Adrenal gland (tissue), 12 donors: Measurements from ENCODE around the gene ATP8B1. TPM values are rescaled to one million over a fixed set of nuclear protein-coding genes. Genes with fewer than 3 reads are reported as not detected.

Source experiments
- DNase-seq, 7 donors: peaks; one replicate each; pipeline ENCODE4 v3.0.0-alpha.2; 2019 to 2020
- H3K27ac ChIP-seq, 5 donors: fragments of 200-600 bp; sonication (generic) in 4 of 5; 1 replicate in 3 of 5; 2 replicates in 2 of 5; pipeline versions ENCODE4 v1.5.1 to v1.8.0; 2016 to 2020; ENCODE audit warnings: mild to moderate bottlenecking in 1 of 5
- H3K27me3 ChIP-seq: fragments of 200-600 bp; 2 replicates; pipeline ENCODE4 v1.8.0; 2021
- H3K36me3 ChIP-seq, 2 donors: fragments of 200-600 bp; replicated peaks in 1 of 2; 1 replicate in 1 of 2; 2 replicates in 1 of 2; pipeline versions ENCODE4 v1.5.1 to v1.8.0; 2018 to 2022
- H3K4me1 ChIP-seq, 2 donors: fragments of 200-600 bp; replicated peaks in 1 of 2; 1 replicate in 1 of 2; 2 replicates in 1 of 2; pipeline versions ENCODE4 v1.5.1 to v1.8.0; 2018 to 2021
- H3K4me3 ChIP-seq, 4 donors: fragments of 200-600 bp; sonication (generic) in 3 of 4; one replicate each; pipeline ENCODE4 v1.5.1; 2016 to 2018
- H3K9me3 ChIP-seq, 3 donors: fragments of 200-600 bp; sonication (generic) in 1 of 3; replicated peaks in 1 of 3; 1 replicate in 2 of 3; 2 replicates in 1 of 3; pipeline versions ENCODE4 v1.5.1 to v1.8.0; 2016 to 2021
- POLR2A ChIP-seq, 2 donors: fragments of 450-650 bp; IDR thresholded peaks; one replicate each; pipeline ENCODE4 v1.6.1; 2017; ENCODE audit warnings: antibody characterized with exemption in 2 of 2, mild to moderate bottlenecking in 2 of 2, moderate library complexity in 1 of 2
- WGBS, 4 donors: extraction: QIAGEN DNeasy Blood & Tissue Kit in 2 of 4; methylation state at CpG; one replicate each; pipeline versions ENCODE4 v1.1.5 to v1.1.7; 2013 to 2017; 5-methylcytosine and 5-hydroxymethylcytosine counted together
- intact Hi-C, 2 donors: fragments of 100-400 bp; cut with DNase I; formaldehyde crosslinking; loops; one replicate each; pipeline versions ENCODE4 v1.14.1 to v1.15.0; 2022 to 2023
- polyA plus RNA-seq, 3 donors: library from polyadenylated mRNA; stranded (reverse); fragments of 200-250 nt in 2 of 3; fragments of 350-450 nt in 1 of 3; fragmentation: Illumina TruSeq in 1 of 3; extraction: RNeasy Lipid Tissue Mini Kit (QIAGEN cat#74804) in 1 of 3; gene quantifications; one replicate each; pipeline ENCODE4 v1.2.3, GENCODE V29; 2013 to 2014
- total RNA-seq, 9 donors: library from RNA; depleted of rRNA in 4 of 9; stranded (reverse); fragments of >200 nt in 4 of 9; fragments of 120-200 nt in 1 of 9; fragmentation: NEBNext Ultra II Directional in 1 of 9; extraction: Animal tissue kit (Norgen Biotek cat#: 25700) in 1 of 9; gene quantifications; one replicate each; pipeline versions ENCODE4 v1.1.0 to v1.2.4, GENCODE V29; 2013 to 2023
- TF ChIP-seq, protein P1 (sequence below), 6 experiments: fragments of 450-650 bp in 4 of 6; fragments of 200-600 bp in 2 of 6; sonication (generic) in 1 of 6; IDR thresholded peaks; 1 replicate in 5 of 6; 2 replicates in 1 of 6; pipeline versions ENCODE4 v1.5.1 to v1.8.0; 2016 to 2021; ENCODE audit warnings: antibody characterized with exemption in 6 of 6, mild to moderate bottlenecking in 2 of 6, moderate library complexity in 1 of 6
- donor health status: healthy with polysubstance abuse.
- donor health status: Bipolar disorder and iron deficiency.
- donor health status: DM: yes; HTN: yes; CAD: no.
- donor health status: DM: no; HTN: no; CAD: no.
- donor health status: DM: no; HTN: no; CAD: no.
- donor health status: DM: yes; HTN: yes; CAD: no.

Gene ATP8B1
- total and polyA plus RNA-seq, 12 donors = 4.3 to 42.5 (median 14.4) TPM

DNA sequence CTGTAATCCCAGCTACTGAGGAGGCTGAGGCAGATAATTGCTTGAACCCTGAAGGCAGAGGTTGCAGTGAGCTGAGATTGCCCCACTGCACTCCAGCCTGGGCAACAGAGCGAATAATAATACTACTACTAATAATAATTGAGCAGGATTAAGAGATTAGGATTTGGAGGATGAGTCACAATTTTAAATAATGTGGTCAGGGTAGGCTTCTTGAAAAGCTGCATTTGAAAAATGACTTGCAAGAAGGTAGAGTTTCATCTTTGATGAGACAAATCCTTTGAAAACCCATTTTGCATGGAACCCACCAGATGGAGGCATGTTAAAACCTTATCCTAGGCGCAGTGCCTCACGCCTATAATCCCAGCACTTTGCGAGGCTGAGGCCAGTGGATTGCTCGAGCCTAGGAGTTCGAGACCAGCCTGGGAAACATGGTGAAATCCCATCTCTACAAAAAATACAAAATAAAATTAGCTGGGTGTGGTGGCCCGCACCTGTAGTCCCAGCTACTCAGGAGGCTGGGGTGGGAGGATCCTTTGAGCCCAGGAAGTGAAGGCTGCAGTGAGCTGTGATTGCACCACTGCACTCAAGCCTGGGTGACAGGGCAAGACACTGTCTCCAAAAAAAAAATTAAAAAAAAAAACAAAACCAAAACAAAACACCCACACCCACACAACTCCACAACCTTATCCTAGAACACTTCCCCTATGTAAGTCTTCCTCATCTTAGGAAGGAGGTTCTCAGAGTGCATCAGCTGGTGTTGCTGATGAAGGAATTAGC, 3.3 kb upstream of the ATP8B1 start:
- intact Hi-C loops = loop anchor here in 1 of 2 donors (10.0 kb wide), 1 partner anchor 162 kb away; no protein-coding TSS in a partner anchor
- Histone ChIP-seq H3K9me3 (no peaks in the 10 kb centered on the region), H3K27me3 (no peaks in the 10 kb centered on the region), H3K4me3 (no peak overlapping the region), H3K4me1 (peaks cover 13 to 48% of the 10 kb centered on the region in 2 donors), H3K27ac (peak overlapping the region in 4 of 5 donors; percentile 56 to 82 (median 68)), H3K36me3 (no peaks in the 10 kb centered on the region)
- DNase-seq = no peak
- 81 to 97% (median 95%) methylated on average over 7 of the region's 7 CpGs for WGBS, 4 donors
- TF ChIP-seq POLR2A (IDR thresholded peaks at IDR 0.05) = no peak

DNA sequence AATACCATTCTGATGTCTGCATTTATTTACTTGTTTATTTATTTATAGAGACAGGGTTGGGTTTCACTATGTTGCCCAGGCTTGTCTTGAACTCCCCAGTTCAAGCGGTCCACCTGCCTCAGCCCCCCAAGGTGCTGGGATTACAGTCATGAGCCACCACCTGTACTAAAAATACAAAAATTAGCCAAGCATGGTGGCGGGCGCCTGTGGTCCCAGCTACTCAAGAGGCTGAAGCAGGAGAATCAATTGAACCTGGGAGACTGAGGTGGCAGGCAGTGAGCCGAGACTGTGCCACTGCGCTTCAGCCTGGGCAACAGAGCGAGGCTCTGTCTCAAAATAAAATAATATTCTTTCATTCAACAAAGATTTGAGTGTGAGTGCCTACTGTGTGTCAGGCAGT, 2.0 kb upstream of the ATP8B1 start:
- Histone ChIP-seq H3K27ac (no peak overlapping the region), H3K4me1 (peaks cover 13 to 50% of the 10 kb centered on the region in 2 donors), H3K4me3 (no peak overlapping the region), H3K9me3 (no peaks in the 10 kb centered on the region), H3K27me3 (no peaks in the 10 kb centered on the region), H3K36me3 (no peaks in the 10 kb centered on the region)
- WGBS, 4 donors = 92 to 100% (median 98%) methylated on average over 6 of the region's 6 CpGs
- DNase-seq = no peak
- intact Hi-C loops = loop anchor here in 1 of 2 donors (10.0 kb wide), 1 partner anchor 160 kb away; no protein-coding TSS in a partner anchor
- TF ChIP-seq POLR2A (IDR thresholded peaks at IDR 0.05) = no peak
- TF ChIP-seq, protein P1, sequence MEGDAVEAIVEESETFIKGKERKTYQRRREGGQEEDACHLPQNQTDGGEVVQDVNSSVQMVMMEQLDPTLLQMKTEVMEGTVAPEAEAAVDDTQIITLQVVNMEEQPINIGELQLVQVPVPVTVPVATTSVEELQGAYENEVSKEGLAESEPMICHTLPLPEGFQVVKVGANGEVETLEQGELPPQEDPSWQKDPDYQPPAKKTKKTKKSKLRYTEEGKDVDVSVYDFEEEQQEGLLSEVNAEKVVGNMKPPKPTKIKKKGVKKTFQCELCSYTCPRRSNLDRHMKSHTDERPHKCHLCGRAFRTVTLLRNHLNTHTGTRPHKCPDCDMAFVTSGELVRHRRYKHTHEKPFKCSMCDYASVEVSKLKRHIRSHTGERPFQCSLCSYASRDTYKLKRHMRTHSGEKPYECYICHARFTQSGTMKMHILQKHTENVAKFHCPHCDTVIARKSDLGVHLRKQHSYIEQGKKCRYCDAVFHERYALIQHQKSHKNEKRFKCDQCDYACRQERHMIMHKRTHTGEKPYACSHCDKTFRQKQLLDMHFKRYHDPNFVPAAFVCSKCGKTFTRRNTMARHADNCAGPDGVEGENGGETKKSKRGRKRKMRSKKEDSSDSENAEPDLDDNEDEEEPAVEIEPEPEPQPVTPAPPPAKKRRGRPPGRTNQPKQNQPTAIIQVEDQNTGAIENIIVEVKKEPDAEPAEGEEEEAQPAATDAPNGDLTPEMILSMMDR (IDR thresholded peaks at IDR 0.05) = no peak

DNA sequence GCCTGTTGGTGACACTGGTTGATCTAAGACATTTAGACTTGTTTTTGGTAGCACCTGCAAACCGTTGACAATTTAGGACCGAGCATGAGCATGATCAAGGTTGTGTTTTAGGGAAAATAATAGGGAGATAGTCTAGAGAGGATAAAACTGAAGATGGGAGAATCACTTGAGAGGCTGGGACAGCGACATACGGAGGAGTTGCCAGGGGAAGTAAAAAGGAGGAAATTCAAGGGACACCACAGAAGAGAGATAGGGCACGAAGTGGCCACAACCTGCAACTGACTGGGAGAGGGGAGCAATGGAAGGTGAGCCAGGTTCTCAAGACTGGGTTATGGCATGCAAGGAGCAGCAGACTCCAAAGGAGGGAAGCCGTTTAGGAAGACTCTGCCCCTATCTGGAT, 1.4 kb upstream of the ATP8B1 start:
- Histone ChIP-seq H3K27ac (no peak overlapping the region), H3K4me1 (peaks cover 13 to 46% of the 10 kb centered on the region in 2 donors), H3K9me3 (no peaks in the 10 kb centered on the region), H3K36me3 (no peaks in the 10 kb centered on the region), H3K27me3 (no peaks in the 10 kb centered on the region), H3K4me3 (no peak overlapping the region)
- 76 to 89% (median 85%) methylated on average over 6 of the region's 6 CpGs for WGBS, 4 donors
- DNase-seq = no peak
- TF ChIP-seq POLR2A (IDR thresholded peaks at IDR 0.05) = no peak
- TF ChIP-seq, protein P1 (IDR thresholded peaks at IDR 0.05) = no peak
- intact Hi-C loops = loop anchor here in 1 of 2 donors (10.0 kb wide), 1 partner anchor 160 kb away; no protein-coding TSS in a partner anchor

DNA sequence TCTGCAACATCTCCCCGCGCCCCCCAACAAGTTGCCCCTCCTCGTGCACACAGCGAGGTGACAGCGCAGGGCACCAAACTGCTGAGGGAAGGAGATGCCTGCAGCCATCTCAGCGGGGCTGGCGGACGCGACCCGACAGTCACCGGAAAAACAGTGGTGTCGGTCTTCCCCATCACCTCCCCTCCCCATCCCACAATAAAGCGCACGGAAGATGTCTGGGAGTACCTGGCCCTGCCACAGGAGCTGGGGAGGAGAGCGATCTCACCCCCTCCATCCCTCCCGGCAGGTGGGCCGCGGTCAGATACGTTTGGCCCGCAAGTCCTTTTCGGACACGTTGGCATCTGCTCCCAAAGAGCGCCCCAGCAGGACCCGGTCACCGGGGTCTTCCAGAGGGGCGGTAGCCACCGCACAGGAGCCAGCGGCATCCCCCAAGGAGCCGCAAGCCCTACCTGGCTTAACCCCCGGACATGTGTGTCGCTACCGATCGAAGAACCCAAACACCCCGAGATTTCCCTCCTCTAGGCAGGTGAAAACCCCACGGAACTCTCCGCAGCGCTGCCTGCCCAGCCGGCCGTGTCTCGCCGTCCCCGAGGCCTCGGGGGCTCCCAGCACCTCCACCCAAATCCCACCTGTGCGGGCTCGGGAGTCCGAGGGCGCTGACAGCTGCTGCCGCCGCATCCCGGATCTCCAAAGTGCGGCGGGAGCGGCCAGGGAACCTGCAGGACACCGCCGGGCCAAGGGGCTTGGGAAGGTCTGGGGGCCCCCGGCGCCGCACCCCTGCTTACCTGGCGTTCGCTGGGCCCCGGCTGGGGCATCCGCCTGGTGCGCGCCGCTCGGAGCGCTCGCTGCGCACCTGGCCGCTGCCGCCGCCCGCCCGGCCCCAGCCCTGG, 657 bp downstream of the ATP8B1 start:
- H3K4me3 ChIP-seq = peak overlapping the region; percentile 30 to 85 (median 60)
- TF ChIP-seq, protein P1 (IDR thresholded peaks at IDR 0.05) = no peak
- TF ChIP-seq POLR2A (IDR thresholded peaks at IDR 0.05) = no peak
- H3K27me3 ChIP-seq = no peaks in the 10 kb centered on the region
- peak in 2 of 7 donors; percentile 33 to 43 for DNase-seq
- H3K9me3 ChIP-seq = no peaks in the 10 kb centered on the region
- no peaks in the 10 kb centered on the region for H3K36me3 ChIP-seq
- 0 to 1% (median 0%) methylated on average over 6 to 74 of the region's 74 CpGs for whole genome bisulfite sequencing, 4 donors
- intact Hi-C loops = loop anchor here in 1 of 2 donors (10.0 kb wide), 1 partner anchor 158 kb away; no protein-coding TSS in a partner anchor
- peak overlapping the region in 3 of 5 donors; percentile 87 to 88 (median 87) for H3K27ac ChIP-seq
- peaks cover 4 to 25% of the 10 kb centered on the region in 2 donors for H3K4me1 ChIP-seq
